GM12878 (cell line): ENCODE data around the gene SYNJ2. TPM values are rescaled to one million over a fixed set of nuclear protein-coding genes. Genes with fewer than 3 reads are reported as not detected.

Experiments
- CREM ChIP-seq: IDR thresholded peaks from 2 replicates; pipeline ENCODE4 v1.6.1; 2014; ENCODE audit warnings: antibody characterized with exemption, low read depth
- FOS ChIP-seq: IDR thresholded peaks from 3 replicates; pipeline ENCODE4 v1.6.1; 2011; ENCODE audit warnings: borderline replicate concordance; ENCODE audit not compliant: insufficient read length; ENCODE audit errors: extremely low read depth
- PRDM15 ChIP-seq: fragments of 450-650 bp; formaldehyde crosslinking; IDR thresholded peaks from 2 replicates; pipeline ENCODE4 v1.4.0; 2020; ENCODE audit warnings: mild to moderate bottlenecking, moderate library complexity
- RELB ChIP-seq: fragments of 450-650 bp; IDR thresholded peaks from 2 replicates; pipeline ENCODE4 v1.6.1; 2017; ENCODE audit warnings: low read depth, mild to moderate bottlenecking, moderate library complexity
- polyA plus RNA-seq, 11 experiments: library from polyadenylated mRNA; depleted of rRNA in 4 of 11; unstranded in 6 of 11; stranded (reverse) in 5 of 11; fragments of >200 nt; fragmentation: Nextera tagmentation in 4 of 11; fragmentation: Illumina TruSeq in 1 of 11; extraction: Ambion mirVana in 4 of 11; extraction: Trizol in 1 of 11; gene quantifications; 1 replicate in 1 of 11; 2 replicates in 10 of 11; pipeline versions ENCODE4 v1.2.1 to v1.2.3, GENCODE V29; 2011 to 2016; ENCODE audit warnings: inconsistent platforms in 2 of 11, missing spikeins in 2 of 11, low read depth in 1 of 11
- total RNA-seq, 4 experiments: library from RNA; depleted of rRNA in 3 of 4; stranded (reverse); fragments of >200 nt in 3 of 4; fragmentation: Illumina TruSeq in 1 of 4; extraction: Trizol in 1 of 4; gene quantifications; 2 replicates each; pipeline versions ENCODE4 v1.2.1 to v1.2.3, GENCODE V29; 2013 to 2021

SYNJ2 gene
- total and polyA plus RNA-seq, 10 of the 15 experiments (the other 5 are each of a cell fraction or from before 2014, with no cell fraction given) = 0.11 to 1.8 (median 0.57) TPM

GRCh38 chr6:158033077-158033750, 51.6 kb downstream of the SYNJ2 start (continued):
- no peak for TF ChIP-seq PRDM15 (CRISPR knock-in tag)
- no peak for TF ChIP-seq FOS
- no peak for TF ChIP-seq RELB
- no peak for TF ChIP-seq CREM
